Body of pancreas (tissue), 4 donors: Measurements from ENCODE around the gene STRA8.

Experiments used
- CTCF ChIP-seq, 7 experiments: fragments of 450-650 bp in 4 of 7; fragments of 200-600 bp in 3 of 7; sonication (generic) in 3 of 7; IDR thresholded peaks; one replicate each; pipeline ENCODE4 v1.5.1; 2016 to 2019; ENCODE audit warnings: antibody characterized with exemption in 7 of 7
- POLR2A ChIP-seq, 3 donors: fragments of 450-650 bp; IDR thresholded peaks; one replicate each; pipeline ENCODE4 v1.6.1; 2016; ENCODE audit warnings: antibody characterized with exemption in 3 of 3, mild to moderate bottlenecking in 2 of 3

GRCh38 chr7:135235841-135236240 is 2.2 kb downstream of the STRA8 start:
- TF ChIP-seq POLR2A (IDR thresholded peaks at IDR 0.05): no peak
- no peak for TF ChIP-seq CTCF (IDR thresholded peaks at IDR 0.05)
